GM19372 (cell line): ENCODE data around the gene PRCD.

ENCODE experiments used
- ATAC-seq: cut with Tn5 transposase; IDR thresholded peaks from one replicate; pipeline ENCODE4 v1.9.1; 2021; ENCODE audit warnings: mild to moderate bottlenecking, low read depth, moderate library complexity; ENCODE audit not compliant: unreplicated experiment

Gene PRCD

GRCh38 chr17:76537578-76538280 is 2.1 kb upstream of the PRCD start, which contains the start of gene CYGB:
Gene CYGB (minus strand): TSS chr17:76537709. CDS start chr17:76537542, 167 bp downstream.
- ATAC-seq = no peak

- ATAC-seq = no peak
Measured at GRCh38 chr17:76538281-76538931, 1.4 kb upstream of the PRCD start.

GRCh38 chr17:76538941-76539570 is 788 bp upstream of the PRCD start:
- ATAC-seq = no peak

- ATAC-seq = no peak
Measured at GRCh38 chr17:76540381-76541300, 797 bp downstream of the PRCD start.

GRCh38 chr17:76541739-76542454 is 2.1 kb downstream of the PRCD start:
- ATAC-seq = no peak

- ATAC-seq = no peak
Measured at GRCh38 chr17:76542566-76542971, 2.7 kb downstream of the PRCD start.

- ATAC-seq = no peak
Measured at GRCh38 chr17:76542984-76543383, 3.1 kb downstream of the PRCD start.

- no peak for ATAC-seq
Measured at GRCh38 chr17:76543482-76543825, 3.6 kb downstream of the PRCD start.

GRCh38 chr17:76543826-76544545 is 4.1 kb downstream of the PRCD start:
- no peak for ATAC-seq

GRCh38 chr17:76544546-76545365 is 4.9 kb downstream of the PRCD start:
- no peak for ATAC-seq

- ATAC-seq = no peak
Measured at GRCh38 chr17:76545918-76546555, 6.2 kb downstream of the PRCD start.

GRCh38 chr17:76546556-76547182 is 6.8 kb downstream of the PRCD start:
- no peak for ATAC-seq

- no peak for ATAC-seq
Measured at GRCh38 chr17:76547183-76547641, 7.4 kb downstream of the PRCD start.

GRCh38 chr17:76547642-76548202 is 7.9 kb downstream of the PRCD start:
- no peak for ATAC-seq

- ATAC-seq = no peak
Measured at GRCh38 chr17:76548378-76549214, 8.8 kb downstream of the PRCD start.

- ATAC-seq = no peak
Measured at GRCh38 chr17:76549215-76549518, 9.3 kb downstream of the PRCD start.

- ATAC-seq = no peak
Measured at GRCh38 chr17:76549539-76549938, 9.7 kb downstream of the PRCD start.
